Neural progenitor cell (in vitro differentiated cells): ENCODE data around the gene PAX5. TPM values are rescaled to one million over a fixed set of nuclear protein-coding genes. Genes with fewer than 3 reads are reported as not detected.

Experiments used
- DNase-seq: peaks from one replicate; pipeline ENCODE4 v3.0.0-alpha.2; 2016; ENCODE audit warnings: low spot score
- H2AFZ ChIP-seq: fragments of 200-600 bp; sonication (generic); replicated peaks from 2 replicates; pipeline ENCODE4 v1.6.1; 2016; ENCODE audit warnings: antibody characterized with exemption
- H3F3A ChIP-seq: fragments of 200-600 bp; sonication (generic); 2 replicates; pipeline ENCODE4 v1.6.1; 2016; ENCODE audit warnings: antibody characterized with exemption, low read depth
- H3K27ac ChIP-seq: fragments of 200-600 bp; sonication (generic); 2 replicates; pipeline ENCODE4 v1.5.1; 2016; ENCODE audit warnings: mild to moderate bottlenecking
- H3K27me3 ChIP-seq: fragments of 200-600 bp; sonication (generic); 2 replicates; pipeline ENCODE4 v1.6.1; 2016; ENCODE audit warnings: mild to moderate bottlenecking, moderate library complexity
- H3K36me3 ChIP-seq: fragments of 200-600 bp; sonication (generic); 2 replicates; pipeline ENCODE4 v1.5.1; 2016
- H3K4me1 ChIP-seq: fragments of 200-600 bp; sonication (generic); 2 replicates; pipeline ENCODE4 v1.6.1; 2016; ENCODE audit warnings: mixed run types
- H3K4me2 ChIP-seq: fragments of 200-600 bp; sonication (generic); 2 replicates; pipeline ENCODE4 v1.6.1; 2016
- H3K4me3 ChIP-seq: fragments of 200-600 bp; sonication (generic); 2 replicates; pipeline ENCODE4 v1.5.1; 2016
- H3K79me2 ChIP-seq: fragments of 200-600 bp; sonication (generic); 2 replicates; pipeline ENCODE4 v1.6.1; 2016; ENCODE audit warnings: low read depth
- H3K9ac ChIP-seq: fragments of 200-600 bp; sonication (generic); 2 replicates; pipeline ENCODE4 v1.6.1; 2016
- H3K9me3 ChIP-seq: fragments of 200-600 bp; sonication (generic); 2 replicates; pipeline ENCODE4 v1.5.1; 2016; ENCODE audit warnings: low read depth
- H4K20me1 ChIP-seq: fragments of 200-600 bp; sonication (generic); 2 replicates; pipeline ENCODE4 v1.6.1; 2016; ENCODE audit warnings: low read depth
- H3K27ac Mint-ChIP-seq: 3 replicates; pipeline ENCODE4 v1.8.0; 2021; ENCODE audit warnings: mixed read lengths
- H3K27me3 Mint-ChIP-seq: 2 replicates; pipeline ENCODE4 v1.8.0; 2022; ENCODE audit warnings: low read depth, mild to moderate bottlenecking, inconsistent platforms, moderate library complexity, mixed read lengths; ENCODE audit not compliant: insufficient read depth
- H3K36me3 Mint-ChIP-seq: 3 replicates; pipeline ENCODE4 v1.8.0; 2021; ENCODE audit warnings: mixed read lengths
- H3K4me1 Mint-ChIP-seq: 3 replicates; pipeline ENCODE4 v1.8.0; 2021; ENCODE audit warnings: mixed read lengths
- H3K4me3 Mint-ChIP-seq: 3 replicates; pipeline ENCODE4 v1.8.0; 2021; ENCODE audit warnings: mild to moderate bottlenecking, moderate library complexity, mixed read lengths
- H3K9me3 Mint-ChIP-seq: 3 replicates; pipeline ENCODE4 v1.8.0; 2020; ENCODE audit warnings: mixed read lengths
- EZH2 ChIP-seq: fragments of 200-600 bp; sonication (generic); IDR thresholded peaks from 2 replicates; pipeline ENCODE4 v1.6.1; 2017; ENCODE audit warnings: antibody characterized with exemption, mild to moderate bottlenecking, moderate library complexity
- EZH2phosphoT487 ChIP-seq: fragments of 200-600 bp; sonication (generic); IDR thresholded peaks from 2 replicates; pipeline ENCODE4 v1.6.1; 2017; ENCODE audit warnings: antibody characterized with exemption
- total RNA-seq: library from RNA; depleted of rRNA; stranded (reverse); fragments of >200 nt; gene quantifications from 2 replicates; pipeline ENCODE4 v1.2.3, GENCODE V29; 2015; ENCODE audit warnings: low replicate concordance
- TF ChIP-seq, protein P1 (sequence below): fragments of 200-600 bp; sonication (generic); IDR thresholded peaks from 2 replicates; pipeline ENCODE4 v1.5.1; 2017; ENCODE audit warnings: antibody characterized with exemption, mild to moderate bottlenecking

PAX5 gene
- total RNA-seq, 1 donor from 2014 or later, result not detected

DNA sequence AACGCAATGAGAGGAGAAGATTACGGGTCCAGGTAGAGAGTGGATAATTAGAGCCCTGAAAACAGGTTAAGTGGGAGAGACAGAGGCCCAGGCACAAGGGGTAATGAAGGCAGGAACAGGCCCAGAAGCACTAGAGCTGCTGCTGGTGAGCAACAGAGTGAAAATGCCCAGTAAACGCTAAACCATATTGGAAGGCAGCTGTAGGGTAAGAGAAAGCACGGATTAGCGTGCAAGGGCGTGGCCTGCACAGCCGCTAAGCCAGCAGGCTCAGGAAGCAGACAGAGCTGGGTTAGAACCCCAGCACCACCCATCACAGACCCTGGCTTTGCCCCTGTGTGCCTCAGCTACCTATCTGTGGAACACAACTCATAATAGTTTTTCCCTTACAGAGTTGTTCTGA, 93.2 kb downstream of the PAX5 start:
- no peak overlapping the region for H3K9ac ChIP-seq
- no peak overlapping the region for H3K4me2 ChIP-seq
- no peak for DNase-seq
- H4K20me1 ChIP-seq, result no peaks in the 10 kb centered on the region
- Mint-ChIP-seq H3K27me3 (peaks cover 7% of the 10 kb centered on the region), H3K4me3 (no peak overlapping the region), H3K27ac (peak overlapping the region; percentile 2), H3K9me3 (no peaks in the 10 kb centered on the region), H3K36me3 (peaks cover 2% of the 10 kb centered on the region), H3K4me1 (peaks cover 7% of the 10 kb centered on the region)
- TF ChIP-seq EZH2 (no peak), EZH2phosphoT487 (no peak)
- TF ChIP-seq, protein P1, sequence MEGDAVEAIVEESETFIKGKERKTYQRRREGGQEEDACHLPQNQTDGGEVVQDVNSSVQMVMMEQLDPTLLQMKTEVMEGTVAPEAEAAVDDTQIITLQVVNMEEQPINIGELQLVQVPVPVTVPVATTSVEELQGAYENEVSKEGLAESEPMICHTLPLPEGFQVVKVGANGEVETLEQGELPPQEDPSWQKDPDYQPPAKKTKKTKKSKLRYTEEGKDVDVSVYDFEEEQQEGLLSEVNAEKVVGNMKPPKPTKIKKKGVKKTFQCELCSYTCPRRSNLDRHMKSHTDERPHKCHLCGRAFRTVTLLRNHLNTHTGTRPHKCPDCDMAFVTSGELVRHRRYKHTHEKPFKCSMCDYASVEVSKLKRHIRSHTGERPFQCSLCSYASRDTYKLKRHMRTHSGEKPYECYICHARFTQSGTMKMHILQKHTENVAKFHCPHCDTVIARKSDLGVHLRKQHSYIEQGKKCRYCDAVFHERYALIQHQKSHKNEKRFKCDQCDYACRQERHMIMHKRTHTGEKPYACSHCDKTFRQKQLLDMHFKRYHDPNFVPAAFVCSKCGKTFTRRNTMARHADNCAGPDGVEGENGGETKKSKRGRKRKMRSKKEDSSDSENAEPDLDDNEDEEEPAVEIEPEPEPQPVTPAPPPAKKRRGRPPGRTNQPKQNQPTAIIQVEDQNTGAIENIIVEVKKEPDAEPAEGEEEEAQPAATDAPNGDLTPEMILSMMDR, result no peak
- H3K79me2 ChIP-seq, result no peaks in the 10 kb centered on the region
- H3K4me1 ChIP-seq, result peaks cover 8% of the 10 kb centered on the region
- no peak overlapping the region for H3K4me3 ChIP-seq
- H3K27me3 ChIP-seq, result no peaks in the 10 kb centered on the region
- no peak overlapping the region for H2AFZ ChIP-seq
- H3K27ac ChIP-seq, result no peak overlapping the region
- no peaks in the 10 kb centered on the region for H3K36me3 ChIP-seq
- no peaks in the 10 kb centered on the region for H3K9me3 ChIP-seq
- H3F3A ChIP-seq, result no peaks in the 10 kb centered on the region

DNA sequence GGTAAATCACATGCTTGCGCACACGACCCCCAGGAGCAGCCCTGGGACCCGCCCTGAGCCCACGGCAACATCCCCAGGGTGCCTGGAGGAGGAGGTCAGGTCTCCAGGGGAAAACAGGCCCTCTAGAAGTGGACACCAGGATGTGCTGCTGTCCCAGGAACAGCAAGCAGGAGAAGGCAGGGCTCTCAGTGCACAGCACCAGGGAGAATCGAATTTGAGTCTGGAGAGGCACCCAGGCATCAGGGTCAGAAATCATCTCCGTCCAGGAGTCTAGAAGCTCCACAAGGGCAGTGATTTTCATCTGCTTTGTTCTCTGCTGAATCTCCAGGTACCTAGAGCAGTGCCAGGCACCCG, 93.6 kb downstream of the PAX5 start:
- H3K36me3 Mint-ChIP-seq, result peaks cover 2% of the 10 kb centered on the region
- TF ChIP-seq EZH2phosphoT487, result no peak
- TF ChIP-seq, protein P1, result no peak
- no peak for TF ChIP-seq EZH2
- H3K27me3 Mint-ChIP-seq, result peaks cover 7% of the 10 kb centered on the region

DNA sequence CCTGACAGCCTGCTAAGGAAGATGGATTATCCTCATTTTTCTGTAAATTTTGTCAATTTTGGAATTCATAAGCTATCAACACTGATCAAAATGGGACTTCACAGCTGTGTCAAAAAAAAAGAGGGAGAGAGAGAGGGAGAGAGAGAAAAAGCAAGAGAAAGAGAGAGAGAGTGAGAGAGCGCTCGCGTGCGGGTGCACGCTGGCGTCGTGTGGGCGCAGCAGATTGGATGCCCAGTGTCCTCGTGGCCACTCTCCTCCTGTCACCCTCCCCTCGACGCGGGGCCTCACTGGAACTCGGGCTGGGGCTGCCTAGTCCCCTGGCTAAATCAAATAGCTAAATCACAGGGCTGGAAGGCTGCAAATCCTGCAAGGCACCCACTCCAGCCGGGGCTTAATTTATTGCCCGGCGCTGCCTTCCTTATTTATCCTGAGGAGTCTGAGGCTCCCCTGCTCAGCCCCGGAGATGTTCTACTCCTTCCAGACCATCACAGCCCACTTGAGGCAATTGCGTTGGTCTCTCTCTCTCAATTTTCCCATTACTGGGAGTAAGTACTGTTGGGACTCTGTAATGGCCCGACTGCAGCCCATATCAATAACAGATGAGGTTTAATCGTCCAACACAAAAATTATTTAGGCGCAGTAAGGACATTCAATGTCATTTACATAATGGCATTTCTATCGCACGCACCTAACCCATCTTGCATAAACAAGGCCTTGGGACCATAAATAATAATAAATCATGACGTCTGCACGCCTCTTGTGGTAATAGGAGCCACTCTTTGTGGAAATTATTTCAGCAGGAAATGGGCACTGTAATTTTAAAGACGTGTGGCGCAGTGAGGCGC, 94.2 kb downstream of the PAX5 start:
- no peaks in the 10 kb centered on the region for H3K36me3 ChIP-seq
- H3K4me2 ChIP-seq, result no peak overlapping the region
- no peak overlapping the region for H3K9ac ChIP-seq
- H3K4me1 Mint-ChIP-seq, result peaks cover 7% of the 10 kb centered on the region
- DNase-seq, result no peak
- H3K9me3 Mint-ChIP-seq, result no peaks in the 10 kb centered on the region
- H3K36me3 Mint-ChIP-seq, result peaks cover 1% of the 10 kb centered on the region
- H3K4me3 Mint-ChIP-seq, result no peak overlapping the region
- no peak overlapping the region for H3K4me3 ChIP-seq
- no peaks in the 10 kb centered on the region for H3K9me3 ChIP-seq
- peaks cover 7% of the 10 kb centered on the region for H3K27me3 Mint-ChIP-seq
- H3K79me2 ChIP-seq, result no peaks in the 10 kb centered on the region
- H3K4me1 ChIP-seq, result peaks cover 4% of the 10 kb centered on the region
- no peaks in the 10 kb centered on the region for H3F3A ChIP-seq
- H3K27ac ChIP-seq, result no peak overlapping the region
- H4K20me1 ChIP-seq, result no peaks in the 10 kb centered on the region
- H3K27me3 ChIP-seq, result no peaks in the 10 kb centered on the region
- no peak for TF ChIP-seq EZH2
- TF ChIP-seq, protein P1, result no peak
- TF ChIP-seq EZH2phosphoT487, result no peak
- H2AFZ ChIP-seq, result no peak overlapping the region
- no peak overlapping the region for H3K27ac Mint-ChIP-seq

More for the DNA sequence above, 93.6 kb downstream of the PAX5 start:
- no peaks in the 10 kb centered on the region for H3K9me3 Mint-ChIP-seq
- Histone ChIP-seq H2AFZ (no peak overlapping the region), H3K9ac (no peak overlapping the region), H3K27ac (no peak overlapping the region), H3F3A (no peaks in the 10 kb centered on the region), H3K4me2 (no peak overlapping the region), H4K20me1 (no peaks in the 10 kb centered on the region), H3K9me3 (no peaks in the 10 kb centered on the region), H3K79me2 (no peaks in the 10 kb centered on the region), H3K36me3 (no peaks in the 10 kb centered on the region), H3K4me3 (no peak overlapping the region), H3K4me1 (peaks cover 4% of the 10 kb centered on the region), H3K27me3 (no peaks in the 10 kb centered on the region)
- no peak overlapping the region for H3K4me3 Mint-ChIP-seq
- H3K4me1 Mint-ChIP-seq, result peaks cover 7% of the 10 kb centered on the region
- H3K27ac Mint-ChIP-seq, result peak overlapping the region; percentile 2
- no peak for DNase-seq
